H7 (cell line): ENCODE measurements around the gene CEP170B. TPM values are rescaled to one million over a fixed set of nuclear protein-coding genes. Genes with fewer than 3 reads are reported as not detected.
A peak's percentile ranks its signal among the peaks of the same experiment; 100 is the strongest.

Experiments
- DNase-seq: peaks from one replicate; pipeline ENCODE4 v3.0.0; 2012
- H3K27me3 ChIP-seq: 2 replicates; pipeline ENCODE4 v1.6.0; 2011; ENCODE audit warnings: mild to moderate bottlenecking, low read length; ENCODE audit not compliant: control insufficient read depth, insufficient read depth
- H3K36me3 ChIP-seq: replicated peaks from 2 replicates; pipeline ENCODE4 v1.5.1; 2011; ENCODE audit warnings: low read length; ENCODE audit not compliant: control insufficient read depth, insufficient read depth
- H3K4me3 ChIP-seq: 2 replicates; pipeline ENCODE4 v1.5.1; 2011; ENCODE audit warnings: low read depth, mild to moderate bottlenecking, control low read depth, low read length, moderate library complexity; ENCODE audit not compliant: insufficient read depth
- total RNA-seq: library from RNA; depleted of rRNA; stranded (reverse); fragments of >200 nt; shearing (Covaris generic); gene quantifications from 2 replicates; pipeline ENCODE4 v1.2.3, GENCODE V29; 2014

Gene CEP170B
- total RNA-seq, 1 experiment from 2014 or later: 20.8 TPM

DNA sequence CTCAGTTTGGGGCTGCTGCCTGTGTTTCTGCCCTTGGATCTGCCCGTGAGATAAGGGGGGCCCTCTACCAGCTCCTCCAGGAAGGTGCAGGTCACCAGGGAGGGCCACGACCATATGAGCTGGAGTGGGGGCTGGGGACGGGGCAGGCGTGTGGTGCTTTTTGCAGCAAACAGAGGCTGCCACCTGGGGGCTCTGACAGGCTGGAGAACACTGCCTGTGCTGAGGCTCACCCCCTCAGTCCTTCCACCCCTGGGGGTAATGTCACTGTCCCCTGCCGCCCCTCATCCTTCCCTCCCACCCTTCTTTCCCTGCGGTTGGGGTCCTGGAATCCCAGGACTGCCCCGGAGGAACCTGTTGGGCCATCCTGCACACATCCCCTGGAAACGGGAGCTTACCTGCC, 62.8 kb downstream of the CEP170B start:
- peaks cover 26% of the 10 kb centered on the region for H3K27me3 ChIP-seq
- H3K36me3 ChIP-seq: no peaks in the 10 kb centered on the region
- no peak overlapping the region for H3K4me3 ChIP-seq
- peak; percentile 63 for DNase-seq

DNA sequence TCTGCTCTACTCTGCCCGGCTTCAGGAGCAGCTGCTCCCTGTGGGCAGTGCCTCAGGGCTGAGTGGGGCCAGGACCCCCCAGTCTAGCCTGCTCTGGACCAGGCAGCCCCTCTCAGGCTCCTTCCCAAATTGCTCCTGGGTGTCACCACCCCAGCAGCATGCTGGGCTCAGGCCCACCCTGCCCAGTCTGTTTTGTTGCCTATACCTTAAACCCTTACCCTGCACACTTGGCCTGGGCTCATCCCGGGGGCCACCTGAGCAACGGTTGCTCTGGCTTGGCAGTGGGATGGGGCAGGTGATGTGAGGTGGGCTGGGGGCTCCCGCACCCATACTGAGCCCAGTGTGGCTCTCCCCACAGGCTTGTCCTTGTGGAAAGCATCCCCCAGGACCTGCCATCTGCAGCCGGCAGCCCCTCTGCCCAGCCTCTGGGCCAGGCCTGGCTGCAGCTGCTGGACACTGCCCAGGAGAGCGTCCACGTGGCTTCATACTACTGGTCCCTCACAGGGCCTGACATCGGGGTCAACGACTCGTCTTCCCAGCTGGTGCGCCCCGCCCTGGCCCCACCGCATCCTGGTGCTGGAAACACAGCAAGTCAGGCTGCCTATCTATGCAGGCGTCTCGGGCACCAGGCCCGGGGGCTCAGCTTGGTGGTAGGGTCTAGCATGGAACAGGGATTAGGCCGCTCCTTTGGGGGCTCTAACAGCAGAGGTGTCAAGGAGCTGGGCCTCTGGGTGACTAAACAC, 63.5 kb downstream of the CEP170B start:
- no peak for DNase-seq
- Histone ChIP-seq H3K36me3 (no peaks in the 10 kb centered on the region), H3K4me3 (no peak overlapping the region), H3K27me3 (peaks cover 31% of the 10 kb centered on the region)

DNA sequence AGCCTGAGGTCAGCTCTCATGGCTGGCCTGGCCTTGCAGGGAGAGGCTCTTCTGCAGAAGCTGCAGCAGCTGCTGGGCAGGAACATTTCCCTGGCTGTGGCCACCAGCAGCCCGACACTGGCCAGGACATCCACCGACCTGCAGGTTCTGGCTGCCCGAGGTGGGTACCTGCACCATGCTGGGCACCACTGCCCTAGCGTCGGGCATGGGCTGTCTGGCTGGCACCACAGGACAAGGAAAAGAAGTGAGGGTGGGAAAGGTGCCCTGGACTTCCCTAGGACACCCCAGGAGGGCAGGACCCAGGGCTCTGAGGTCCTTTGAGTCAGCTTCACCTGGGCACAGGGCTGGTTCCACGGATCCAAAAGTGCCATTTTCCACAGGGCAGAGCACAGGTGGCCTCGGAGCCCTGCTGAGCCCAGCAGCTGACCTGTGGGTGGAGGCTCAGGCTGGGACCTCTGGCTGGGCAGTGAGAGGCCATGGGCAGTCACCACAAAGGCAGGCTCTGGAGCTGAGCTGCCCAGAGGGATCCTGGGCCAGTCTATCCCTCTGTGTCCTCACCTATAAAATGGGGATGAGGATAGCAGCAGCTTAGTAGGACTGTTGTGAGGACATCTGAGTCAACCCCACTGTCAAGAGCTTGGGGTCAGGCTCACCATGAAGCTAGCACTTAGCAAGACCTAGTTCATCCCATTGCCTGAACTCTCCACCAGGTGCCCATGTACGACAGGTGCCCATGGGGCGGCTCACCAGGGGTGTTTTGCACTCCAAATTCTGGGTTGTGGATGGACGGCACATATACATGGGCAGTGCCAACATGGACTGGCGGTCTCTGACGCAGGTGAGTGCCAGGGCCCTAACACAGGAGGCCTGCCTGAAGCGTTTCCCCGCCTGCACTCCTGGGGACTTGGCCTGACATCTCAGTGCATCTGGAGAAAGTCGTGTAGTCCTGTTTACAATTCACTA, 64.5 kb downstream of the CEP170B start:
- no peak overlapping the region for H3K4me3 ChIP-seq
- H3K36me3 ChIP-seq: no peaks in the 10 kb centered on the region
- H3K27me3 ChIP-seq: peaks cover 37% of the 10 kb centered on the region
- no peak for DNase-seq

DNA sequence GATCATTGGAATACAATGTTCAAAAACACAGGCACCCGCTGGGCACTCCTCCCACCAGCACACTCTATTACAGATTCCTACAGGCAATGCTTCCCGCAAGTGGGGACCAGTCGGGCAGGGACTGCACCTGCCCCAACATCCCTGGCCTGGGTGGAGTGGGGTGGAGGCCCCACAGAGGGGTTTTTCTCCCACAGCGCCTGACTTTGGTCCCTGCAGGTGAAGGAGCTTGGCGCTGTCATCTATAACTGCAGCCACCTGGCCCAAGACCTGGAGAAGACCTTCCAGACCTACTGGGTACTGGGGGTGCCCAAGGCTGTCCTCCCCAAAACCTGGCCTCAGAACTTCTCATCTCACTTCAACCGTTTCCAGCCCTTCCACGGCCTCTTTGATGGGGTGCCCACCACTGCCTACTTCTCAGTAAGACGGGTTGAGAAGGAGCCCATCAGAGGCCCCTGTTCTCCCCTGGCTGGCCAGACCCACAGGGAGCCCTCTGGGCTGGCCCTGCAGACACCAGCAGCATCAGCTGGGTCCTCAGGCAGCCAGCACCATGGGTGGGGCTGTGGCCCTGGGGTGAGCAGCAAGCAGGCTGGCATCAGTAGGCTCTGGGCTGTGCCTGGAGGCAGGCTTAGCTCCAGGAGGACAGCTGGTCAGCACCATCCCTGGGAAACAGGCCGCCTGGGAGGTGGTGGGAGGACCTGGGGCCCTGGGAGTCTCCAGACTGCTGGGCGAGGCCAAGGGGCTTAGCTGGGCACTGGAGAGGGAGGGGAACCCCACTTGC, 65.6 kb downstream of the CEP170B start:
- peaks cover 44% of the 10 kb centered on the region for H3K27me3 ChIP-seq
- no peak overlapping the region for H3K4me3 ChIP-seq
- no peak for DNase-seq
- H3K36me3 ChIP-seq: no peaks in the 10 kb centered on the region

DNA sequence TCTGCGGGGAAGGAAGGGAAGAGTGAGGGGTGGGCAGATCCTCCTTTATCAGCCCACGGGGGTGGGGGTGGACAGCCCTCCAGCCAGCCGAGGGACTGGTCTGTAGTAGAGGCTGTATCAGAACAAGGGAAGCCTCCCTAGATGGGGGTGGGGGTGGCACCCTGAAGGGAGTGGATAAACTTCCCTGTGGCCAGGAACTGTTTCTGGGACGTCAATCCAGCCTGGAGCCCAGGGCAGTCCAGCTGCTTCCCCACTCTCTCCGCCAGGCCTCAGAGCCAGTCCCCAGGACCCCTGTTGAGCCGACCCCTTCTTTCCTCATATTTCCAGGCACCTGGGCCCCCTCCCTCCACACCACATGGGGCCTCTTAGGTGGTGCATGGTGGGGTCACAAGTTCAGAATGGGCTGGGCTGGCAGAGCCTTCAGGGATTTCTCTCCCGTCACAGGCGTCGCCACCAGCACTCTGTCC, 66.3 kb downstream of the CEP170B start:
- no peak for DNase-seq
- H3K4me3 ChIP-seq: no peak overlapping the region
- no peaks in the 10 kb centered on the region for H3K36me3 ChIP-seq
- H3K27me3 ChIP-seq: peaks cover 44% of the 10 kb centered on the region

DNA sequence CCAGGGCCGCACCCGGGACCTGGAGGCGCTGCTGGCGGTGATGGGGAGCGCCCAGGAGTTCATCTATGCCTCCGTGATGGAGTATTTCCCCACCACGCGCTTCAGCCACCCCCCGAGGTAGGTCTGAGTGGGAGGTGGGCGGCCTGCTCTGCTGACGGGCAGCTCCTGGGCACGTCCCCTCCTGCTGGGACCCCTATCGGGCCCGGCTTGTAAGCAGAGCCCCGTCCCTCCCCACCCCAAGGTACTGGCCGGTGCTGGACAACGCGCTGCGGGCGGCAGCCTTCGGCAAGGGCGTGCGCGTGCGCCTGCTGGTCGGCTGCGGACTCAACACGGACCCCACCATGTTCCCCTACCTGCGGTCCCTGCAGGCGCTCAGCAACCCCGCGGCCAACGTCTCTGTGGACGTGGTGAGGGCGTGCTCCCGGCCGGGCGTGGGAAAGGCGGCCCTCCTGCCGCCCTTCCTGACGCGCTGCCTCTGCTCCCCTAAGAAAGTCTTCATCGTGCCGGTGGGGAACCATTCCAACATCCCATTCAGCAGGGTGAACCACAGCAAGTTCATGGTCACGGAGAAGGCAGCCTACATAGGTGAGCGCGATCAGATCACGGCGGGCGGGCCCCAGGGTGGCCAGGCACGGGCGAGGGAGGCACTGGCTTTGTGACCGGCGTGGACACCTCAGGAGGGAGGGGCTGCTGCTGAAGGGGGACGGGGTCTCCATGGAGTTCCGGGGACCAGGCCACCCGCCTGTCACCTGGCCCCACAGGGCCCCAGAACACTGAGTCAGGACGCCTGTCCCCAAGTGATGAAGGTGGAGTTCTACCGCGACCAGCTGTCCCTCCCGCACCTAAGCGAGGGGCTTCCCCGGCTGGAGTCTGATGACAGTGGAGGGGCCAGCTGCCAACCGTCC, 67.0 kb downstream of the CEP170B start:
- DNase-seq: peak; percentile 83
- peak overlapping the region; percentile 40 for H3K4me3 ChIP-seq
- H3K27me3 ChIP-seq: peaks cover 44% of the 10 kb centered on the region
- H3K36me3 ChIP-seq: no peaks in the 10 kb centered on the region

DNA sequence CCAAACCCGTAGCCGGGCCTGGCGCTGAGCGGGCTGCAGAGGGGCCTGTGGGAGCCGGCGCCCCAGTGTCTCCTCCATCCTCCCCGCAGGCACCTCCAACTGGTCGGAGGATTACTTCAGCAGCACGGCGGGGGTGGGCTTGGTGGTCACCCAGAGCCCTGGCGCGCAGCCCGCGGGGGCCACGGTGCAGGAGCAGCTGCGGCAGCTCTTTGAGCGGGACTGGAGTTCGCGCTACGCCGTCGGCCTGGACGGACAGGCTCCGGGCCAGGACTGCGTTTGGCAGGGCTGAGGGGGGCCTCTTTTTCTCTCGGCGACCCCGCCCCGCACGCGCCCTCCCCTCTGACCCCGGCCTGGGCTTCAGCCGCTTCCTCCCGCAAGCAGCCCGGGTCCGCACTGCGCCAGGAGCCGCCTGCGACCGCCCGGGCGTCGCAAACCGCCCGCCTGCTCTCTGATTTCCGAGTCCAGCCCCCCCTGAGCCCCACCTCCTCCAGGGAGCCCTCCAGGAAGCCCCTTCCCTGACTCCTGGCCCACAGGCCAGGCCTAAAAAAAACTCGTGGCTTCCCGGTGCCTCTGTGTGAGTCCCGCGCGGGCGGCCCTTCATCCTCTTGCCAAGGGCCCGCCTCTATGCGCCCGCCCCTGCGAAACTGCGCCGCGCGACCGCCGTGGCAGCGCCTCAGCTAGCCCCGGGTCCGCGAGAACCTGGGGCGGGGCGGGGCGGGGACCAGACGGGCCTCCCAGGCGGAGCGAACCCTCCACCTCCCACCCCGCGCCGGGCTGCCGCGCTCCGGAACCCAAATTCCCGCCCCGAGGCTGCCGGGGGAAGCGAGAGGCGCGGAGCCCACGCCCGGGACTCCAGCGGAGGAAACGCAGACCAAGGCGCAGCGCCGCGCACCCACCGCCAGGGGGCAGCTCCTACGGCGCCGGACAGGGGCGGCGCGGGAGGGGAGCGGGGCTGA, 67.9 kb downstream of the CEP170B start:
- peak; percentile 97 for DNase-seq
- H3K27me3 ChIP-seq: peaks cover 44% of the 10 kb centered on the region
- H3K36me3 ChIP-seq: no peaks in the 10 kb centered on the region
- H3K4me3 ChIP-seq: peak overlapping the region; percentile 40

DNA sequence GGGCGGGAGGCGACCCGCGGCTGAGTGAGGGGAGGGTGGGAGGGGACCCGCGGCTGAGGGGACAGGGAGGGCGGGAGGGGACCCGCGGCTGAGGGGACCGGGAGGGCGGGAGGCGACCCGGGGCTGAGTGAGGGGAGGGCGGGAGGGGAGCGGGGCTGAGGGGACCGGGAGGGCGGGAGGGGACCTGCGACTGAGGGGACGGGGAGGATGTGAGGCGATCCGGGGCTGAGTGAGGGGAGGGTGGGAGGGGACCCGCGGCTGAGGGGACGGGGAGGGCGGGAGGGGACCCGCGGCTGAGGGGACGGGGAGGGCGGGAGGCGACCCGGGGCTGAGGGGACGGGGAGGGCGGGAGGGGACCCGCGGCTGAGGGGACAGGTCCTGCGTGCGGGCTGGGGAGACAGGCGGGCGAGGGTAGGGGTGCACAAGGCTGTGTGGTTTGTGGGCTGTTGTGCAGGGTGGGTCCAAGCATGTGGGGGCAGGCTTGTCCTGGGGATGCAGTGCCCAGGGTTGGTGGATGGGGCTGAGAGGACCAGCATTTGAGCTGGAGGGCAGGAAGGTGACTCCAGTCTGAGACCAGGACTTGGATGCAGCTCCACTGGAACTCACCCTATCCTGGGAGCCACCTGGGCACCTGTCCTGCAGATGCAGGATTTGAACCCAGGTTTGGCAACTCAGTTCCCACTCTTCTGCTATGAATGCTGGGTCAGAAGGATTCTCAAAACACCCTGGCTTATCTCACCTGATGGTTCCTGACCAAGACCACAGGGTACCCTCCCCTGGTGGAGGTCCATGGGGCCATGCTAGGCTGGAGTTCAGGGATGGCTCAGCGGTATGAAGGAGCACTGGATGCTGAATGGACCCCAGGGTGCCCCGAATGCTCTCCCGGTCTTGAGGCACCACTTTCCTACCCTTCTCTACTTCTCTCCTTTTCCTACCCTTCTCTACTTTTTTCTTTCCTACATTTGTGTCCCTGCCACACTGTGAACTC, 69.0 kb downstream of the CEP170B start:
- Histone ChIP-seq H3K36me3 (no peaks in the 10 kb centered on the region), H3K27me3 (peaks cover 43% of the 10 kb centered on the region), H3K4me3 (peak overlapping the region; percentile 22; the same call in 1 of the 2 replicates)
- peak; percentile 80 for DNase-seq

DNA sequence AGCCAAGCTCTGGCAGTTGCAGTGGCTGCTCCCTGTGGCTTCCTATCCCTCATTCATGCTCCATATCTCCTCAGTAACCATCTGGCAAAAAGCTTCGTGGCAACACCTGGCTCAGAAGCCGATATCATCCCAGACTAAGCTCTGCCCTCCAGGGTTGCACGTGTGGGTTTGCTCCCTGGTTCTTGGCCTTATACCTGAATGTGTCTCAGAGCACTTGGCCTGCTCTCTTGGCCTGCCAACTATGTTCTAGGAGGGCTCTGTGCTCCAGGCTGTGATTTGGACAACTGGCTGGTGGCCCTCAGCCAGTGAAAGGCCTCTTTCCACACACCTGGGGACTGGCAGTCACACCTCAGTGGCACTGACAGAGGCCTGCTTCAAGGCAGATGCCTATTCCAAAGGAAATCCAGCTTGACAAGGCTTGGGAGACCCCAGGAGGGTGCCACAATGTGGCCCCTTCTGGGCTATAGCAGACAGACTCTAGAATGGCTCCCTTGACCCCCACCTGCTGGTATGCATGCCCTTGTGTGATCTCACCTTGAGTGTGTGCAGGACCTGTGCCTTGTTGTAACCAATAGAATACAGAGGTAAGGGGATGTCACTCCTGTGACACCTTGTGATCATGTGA, 70.1 kb downstream of the CEP170B start:
- peaks cover 43% of the 10 kb centered on the region for H3K27me3 ChIP-seq
- DNase-seq: no peak
- H3K4me3 ChIP-seq: no peak overlapping the region
- H3K36me3 ChIP-seq: no peaks in the 10 kb centered on the region

DNA sequence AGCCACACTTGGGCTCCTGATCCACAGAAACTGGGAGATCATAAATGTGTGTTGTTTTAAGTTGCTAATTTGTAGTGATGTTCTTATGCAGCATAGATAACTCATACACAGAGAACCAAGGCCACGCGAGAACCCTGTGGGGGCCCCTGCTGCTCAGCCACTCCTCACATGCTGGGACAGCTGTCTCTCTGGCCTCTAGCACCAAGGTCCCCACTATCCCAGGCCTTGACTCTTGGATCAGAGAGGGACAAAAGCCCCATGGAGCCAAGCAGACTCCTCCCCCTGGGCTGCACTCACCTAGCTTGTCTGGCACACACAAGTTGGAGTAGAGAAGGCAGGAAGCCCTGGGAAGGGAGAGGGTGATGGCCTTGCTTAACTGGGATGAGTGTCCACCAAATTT, 70.9 kb downstream of the CEP170B start:
- no peak overlapping the region for H3K4me3 ChIP-seq
- H3K27me3 ChIP-seq: peaks cover 37% of the 10 kb centered on the region
- no peaks in the 10 kb centered on the region for H3K36me3 ChIP-seq
- DNase-seq: no peak

DNA sequence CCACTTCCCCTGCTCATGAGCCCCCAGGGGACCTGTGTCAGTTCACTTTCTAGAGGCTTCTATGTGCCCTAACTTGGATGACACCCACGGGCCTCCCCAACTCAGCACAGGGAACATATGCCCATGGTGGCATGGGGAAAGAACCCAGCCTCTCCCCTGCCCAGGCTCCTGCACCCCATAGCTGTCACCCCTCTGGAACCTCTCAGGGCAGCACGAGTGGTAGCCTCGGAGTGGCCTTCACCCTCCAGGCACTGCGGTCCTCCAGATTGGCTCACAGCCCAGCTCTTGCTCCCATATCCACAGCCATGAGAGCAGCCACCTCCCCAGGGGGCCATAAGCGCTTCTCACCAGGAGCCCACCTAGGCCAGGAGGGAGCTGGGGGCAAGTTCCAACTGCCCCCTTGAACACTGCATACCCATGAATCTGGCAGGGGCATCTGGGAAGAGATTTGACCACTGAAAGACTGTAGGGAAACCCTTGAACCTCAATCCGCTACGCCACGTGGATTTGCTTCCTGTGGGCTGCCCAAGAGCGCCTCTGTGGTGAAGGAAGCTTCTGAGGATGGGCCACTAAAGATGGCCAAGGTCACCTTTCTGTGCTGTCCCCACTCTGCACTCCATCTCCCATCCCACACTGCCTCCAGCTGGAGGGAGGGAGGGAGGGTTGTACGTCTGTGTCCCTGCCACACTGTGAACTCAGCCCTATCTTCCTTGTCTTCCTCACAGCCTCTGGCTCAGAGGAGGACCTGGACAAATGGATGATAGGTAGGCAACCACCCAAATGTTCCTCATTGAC, 71.5 kb downstream of the CEP170B start:
- Histone ChIP-seq H3K36me3 (no peaks in the 10 kb centered on the region), H3K27me3 (peaks cover 31% of the 10 kb centered on the region), H3K4me3 (no peak overlapping the region)
- DNase-seq: no peak
